ENCODE measurements around the gene AGRP. TPM values are rescaled to one million over a fixed set of nuclear protein-coding genes. Genes with fewer than 3 reads are reported as not detected.
"Not testable (repeated sequence)": the region's sequence is repeated elsewhere in the genome, so short reads cannot be mapped to it uniquely, and the experiment has no call there.

Gene AGRP
- total RNA-seq, 2 experiments from 2014 or later, result not detected

DNA sequence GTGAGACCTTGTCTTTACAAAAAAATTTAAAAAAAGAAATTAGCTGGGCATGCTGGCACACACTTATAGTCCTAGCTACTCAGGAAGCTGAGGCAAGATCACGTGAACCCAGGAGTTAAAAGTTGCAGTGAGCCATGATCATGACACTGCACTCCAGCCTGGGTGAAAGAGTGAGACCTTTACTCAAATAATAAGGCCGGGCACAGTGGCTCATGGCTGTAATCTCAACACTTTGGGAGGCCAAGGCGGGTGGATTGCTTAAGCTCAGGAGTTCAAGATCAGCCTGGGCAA, 33.8 kb upstream of the AGRP start:
- Histone ChIP-seq H3K36me3 (ENCODE audit: insufficient read depth, low read length) (no peaks in the 10 kb centered on the region), H3K27ac (ENCODE audit: low read depth in 1 of 2, low read length in 2 of 2) (no peak overlapping the region), H3K4me3 (ENCODE audit: low read length) (no peak overlapping the region), H3K27me3 (ENCODE audit: control insufficient read depth in 1 of 2, insufficient read depth in 2 of 2, low read length in 2 of 2) (no peaks in the 10 kb centered on the region), H3K4me1 (ENCODE audit: insufficient read depth, low read length) (peaks cover 32% of the 10 kb centered on the region), H3K9me3 (ENCODE audit: control insufficient read depth in 1 of 2, insufficient read depth in 1 of 2, low read length in 2 of 2) (no peaks in the 10 kb centered on the region)
- ChIA-PET POLR2A (no interaction called here), CTCF (interaction anchor here (0.5 to 1.6 kb wide), 2 partner anchors 36 to 59 kb away, joined by 4 read pairs; partner anchors contain the start of gene ATP6V0D1)
- peaks cover 22% of the 10 kb centered on the region for H3K4me1 Mint-ChIP-seq (ENCODE audit: low read depth)
- no peaks in the 10 kb centered on the region for H3K27me3 Mint-ChIP-seq
- no peak overlapping the region for H3K4me3 Mint-ChIP-seq
- intact Hi-C loops (cut with DNase I, micrococcal nuclease), result loop anchor here in 1 of 2 experiments (5.0 kb wide), 1 partner anchor 530 kb away; no protein-coding TSS in a partner anchor
- no peak for TF ChIP-seq CTCF (IDR thresholded peaks at IDR 0.05)
- no peaks in the 10 kb centered on the region for H3K36me3 Mint-ChIP-seq (ENCODE audit: low read depth)
- H3K27ac Mint-ChIP-seq, result no peak overlapping the region
- DNase-seq (peak in 1 of 14 experiments; percentile 32), ATAC-seq (ENCODE audit: poor library complexity) (no peak)
- H3K9me3 Mint-ChIP-seq, result no peaks in the 10 kb centered on the region

GRCh38 chr16:67516296-67517154, 33.2 kb upstream of the AGRP start:
- ChIA-PET CTCF (interaction anchor here (0.5 to 5.2 kb wide), 5 partner anchors 24 to 151 kb away, joined by 3 to 48 read pairs (median 4); partner anchors contain the start of gene ATP6V0D1), POLR2A (no interaction called here)
- DNase-seq (no peak), ATAC-seq (ENCODE audit: poor library complexity) (no peak)
- TF ChIP-seq CTCF (IDR thresholded peaks at IDR 0.05), result no peak
- no peak overlapping the region for H3K4me3 Mint-ChIP-seq
- Histone ChIP-seq H3K36me3 (ENCODE audit: insufficient read depth, low read length) (no peaks in the 10 kb centered on the region), H3K27me3 (ENCODE audit: control insufficient read depth in 1 of 2, insufficient read depth in 2 of 2, low read length in 2 of 2) (no peaks in the 10 kb centered on the region), H3K9me3 (ENCODE audit: control insufficient read depth in 1 of 2, insufficient read depth in 1 of 2, low read length in 2 of 2) (no peaks in the 10 kb centered on the region), H3K27ac (ENCODE audit: low read depth in 1 of 2, low read length in 2 of 2) (no peak overlapping the region), H3K4me1 (ENCODE audit: insufficient read depth, low read length) (peaks cover 28% of the 10 kb centered on the region), H3K4me3 (ENCODE audit: low read length) (no peak overlapping the region)
- H3K27ac Mint-ChIP-seq, result no peak overlapping the region
- peaks cover 20% of the 10 kb centered on the region for H3K4me1 Mint-ChIP-seq (ENCODE audit: low read depth)
- intact Hi-C loops (cut with DNase I, micrococcal nuclease), result loop anchor here in 1 of 2 experiments (5.0 kb wide), 1 partner anchor 531 kb away; no protein-coding TSS in a partner anchor
- H3K36me3 Mint-ChIP-seq (ENCODE audit: low read depth), result no peaks in the 10 kb centered on the region
- H3K9me3 Mint-ChIP-seq, result no peaks in the 10 kb centered on the region
- no peaks in the 10 kb centered on the region for H3K27me3 Mint-ChIP-seq

DNA sequence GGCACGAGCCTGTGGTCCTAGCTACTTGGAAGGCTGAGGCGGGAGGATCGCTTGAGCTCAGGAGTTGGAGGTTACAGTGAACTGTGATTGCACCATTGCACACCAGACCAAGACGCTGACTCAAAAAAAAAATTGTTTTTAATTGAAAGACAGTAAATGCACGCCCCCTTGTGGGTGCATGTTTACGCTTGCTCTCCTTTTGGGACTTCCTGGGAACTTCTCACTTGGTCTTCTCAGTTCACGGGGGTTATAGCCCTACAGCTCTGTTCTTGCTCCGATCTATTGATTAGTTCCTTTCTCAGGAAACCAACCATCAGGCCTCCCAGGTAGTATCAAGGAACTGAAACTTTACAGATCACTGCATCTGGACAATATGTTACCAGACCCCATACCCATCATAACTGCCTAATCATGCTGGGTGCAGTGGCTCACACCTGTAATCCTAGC, 31.1 kb upstream of the AGRP start:
- peak; percentile 78 for TF ChIP-seq CTCF (IDR thresholded peaks at IDR 0.05)
- POLR2A ChIA-PET, result interaction anchor here (0.8 to 1.5 kb wide), 6 partner anchors 11 to 86 kb away, joined by 3 to 10 read pairs (median 4); partner anchors contain the start of genes ATP6V0D1 and CTCF
- Histone ChIP-seq H3K9me3 (ENCODE audit: control insufficient read depth in 1 of 2, insufficient read depth in 1 of 2, low read length in 2 of 2) (no peaks in the 10 kb centered on the region), H3K4me3 (ENCODE audit: low read length) (no peak overlapping the region), H3K4me1 (ENCODE audit: insufficient read depth, low read length) (peaks cover 22% of the 10 kb centered on the region), H3K27me3 (ENCODE audit: control insufficient read depth in 1 of 2, insufficient read depth in 2 of 2, low read length in 2 of 2) (no peaks in the 10 kb centered on the region), H3K27ac (ENCODE audit: low read depth in 1 of 2, low read length in 2 of 2) (no peak overlapping the region), H3K36me3 (ENCODE audit: insufficient read depth, low read length) (no peaks in the 10 kb centered on the region)
- intact Hi-C loops (cut with DNase I, micrococcal nuclease), result loop anchor here (1.0 to 5.0 kb wide), 2 partner anchors 20 to 82 kb away; partner anchors contain the start of gene HSD11B2 (in 1 of the 2)
- CTCF ChIA-PET, result interaction anchor here (0.7 to 5.2 kb wide), 16 partner anchors 9 to 204 kb away, joined by 3 to 48 read pairs (median 4); partner anchors contain the start of genes AGRP, ATP6V0D1 and CARMIL2
- Mint-ChIP-seq H3K4me1 (ENCODE audit: low read depth) (peaks cover 16% of the 10 kb centered on the region), H3K27me3 (no peaks in the 10 kb centered on the region), H3K9me3 (no peaks in the 10 kb centered on the region), H3K4me3 (no peak overlapping the region), H3K27ac (no peak overlapping the region), H3K36me3 (ENCODE audit: low read depth) (no peaks in the 10 kb centered on the region)
- peak; percentile 69 to 92 (median 78) for DNase-seq
- peak; percentile 95 for ATAC-seq (ENCODE audit: poor library complexity)

DNA sequence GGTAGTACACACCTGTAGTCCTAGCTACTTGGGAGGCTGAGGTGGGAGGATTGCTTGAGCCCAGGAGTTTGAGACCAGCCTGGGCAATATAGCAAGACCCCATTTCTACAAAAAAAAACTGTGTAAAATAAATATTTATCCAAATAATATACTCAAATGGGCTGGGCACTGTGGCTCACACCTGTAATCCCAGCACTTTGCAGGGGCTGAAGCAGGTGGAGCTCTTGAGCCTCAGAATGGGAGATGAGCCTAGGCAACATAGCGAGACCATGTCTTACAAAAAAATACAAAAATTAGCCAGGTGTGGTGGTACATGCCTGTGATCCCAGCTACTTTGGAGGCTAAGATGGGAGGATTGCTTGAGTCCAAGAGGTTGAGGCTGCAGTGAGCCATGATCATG, 30.5 kb upstream of the AGRP start:
- DNase-seq; H3K9me3 Mint-ChIP-seq; H3K4me3 Mint-ChIP-seq; H3K27me3 Mint-ChIP-seq; H3K36me3 Mint-ChIP-seq (ENCODE audit: low read depth); H3K9me3 ChIP-seq (ENCODE audit: control insufficient read depth in 1 of 2, insufficient read depth in 1 of 2, low read length in 2 of 2); H3K27ac Mint-ChIP-seq; H3K36me3 ChIP-seq (ENCODE audit: insufficient read depth, low read length); H3K4me3 ChIP-seq (ENCODE audit: low read length); H3K27ac ChIP-seq (ENCODE audit: low read depth in 1 of 2, low read length in 2 of 2); H3K27me3 ChIP-seq (ENCODE audit: control insufficient read depth in 1 of 2, insufficient read depth in 2 of 2, low read length in 2 of 2): not testable (repeated sequence)
- ATAC-seq (ENCODE audit: poor library complexity), result peak; percentile 22
- peaks cover 21% of the 10 kb centered on the region for H3K4me1 Mint-ChIP-seq (ENCODE audit: low read depth)
- POLR2A ChIA-PET, result interaction anchor here (0.8 to 1.5 kb wide), 6 partner anchors 10 to 86 kb away, joined by 3 to 10 read pairs (median 4); partner anchors contain the start of genes ATP6V0D1 and CTCF
- CTCF ChIA-PET, result interaction anchor here (0.7 to 5.2 kb wide), 16 partner anchors 9 to 204 kb away, joined by 3 to 48 read pairs (median 4); partner anchors contain the start of genes AGRP, ATP6V0D1 and CARMIL2
- peaks cover 27% of the 10 kb centered on the region for H3K4me1 ChIP-seq (ENCODE audit: insufficient read depth, low read length)
- intact Hi-C loops (cut with DNase I, micrococcal nuclease), result loop anchor here (1.0 to 5.0 kb wide), 2 partner anchors 20 to 82 kb away; partner anchors contain the start of gene HSD11B2 (in 1 of the 2)

Measured in CD4-positive, alpha-beta T cell (primary cell).